ENCODE data around the gene TBC1D20. TPM values are rescaled to one million over a fixed set of nuclear protein-coding genes. Genes with fewer than 3 reads are reported as not detected.

The TBC1D20 gene
- total RNA-seq, 1 experiment from 2014 or later, result 42.1 TPM

GRCh38 chr20:408843-409696 is 53.3 kb downstream of the TBC1D20 start:
- DNase-seq (ENCODE audit: low read depth, low spot score) (no peak), ATAC-seq (peak; percentile 9)
- TF ChIP-seq CTCF (IDR thresholded peaks at IDR 0.05) (no peak), SIN3A (IDR thresholded peaks at IDR 0.05; ENCODE audit: borderline replicate concordance, insufficient read depth, low read depth, low read length) (no peak), REST (IDR thresholded peaks at IDR 0.05; ENCODE audit: insufficient read depth in 1 of 2, low read depth in 2 of 2, low read length in 1 of 2) (no peak), TCF7L2 (IDR thresholded peaks at IDR 0.05; ENCODE audit: low read depth, low read length) (no peak), POLR2AphosphoS5 (IDR thresholded peaks at IDR 0.05; ENCODE audit: low read depth, low read length) (no peak)
- H3K27ac ChIP-seq (ENCODE audit: low read length), result peak overlapping the region; percentile 92
- H3K4me3 ChIP-seq (ENCODE audit: low read depth in 2 of 2, low read length in 2 of 2), result peak overlapping the region; percentile 90 to 94
- H3K27me3 ChIP-seq (ENCODE audit: control insufficient read depth, insufficient read depth, low read length), result no peaks in the 10 kb centered on the region
- no TSS peak for BruUV-seq (replicated peaks)
- intact Hi-C loops (cut with micrococcal nuclease; ENCODE audit: unreplicated experiment) (loop anchor here (2.0 kb wide), 1 partner anchor 62 kb away; the partner anchor contains the start of gene NRSN2), in situ Hi-C loops (cut with HindIII; ENCODE audit: low pct_unique_long_range_greater_than_20kb, low sequenced_read_pairs) (no loop called here)
- ChIA-PET POLR2A (interaction anchor here (0.7 kb wide), 2 partner anchors 28 to 54 kb away, joined by 6 read pairs; no protein-coding TSS in a partner anchor), CTCF (no interaction called here)
- peaks cover 18% of the 10 kb centered on the region for H3K4me1 ChIP-seq (ENCODE audit: control insufficient read depth, insufficient read depth, low read length)
- H3K36me3 ChIP-seq (ENCODE audit: control insufficient read depth, insufficient read depth, low read length), result peaks cover 8% of the 10 kb centered on the region
- H3K9me3 ChIP-seq (ENCODE audit: control insufficient read depth, insufficient read depth, low read depth, low read length), result no peaks in the 10 kb centered on the region; the same call in 1 of the 2 replicates

GRCh38 chr20:407953-408842 is 54.1 kb downstream of the TBC1D20 start, which contains the start of gene RBCK1:
Gene RBCK1 (plus strand): TSS chr20:408299. CDS start chr20:408758, 459 bp downstream.
- POLR2A ChIA-PET, result interaction anchor here (0.6 kb wide), 1 partner anchor 52 kb away, joined by 4 read pairs; no protein-coding TSS in a partner anchor
- Histone ChIP-seq H3K36me3 (ENCODE audit: control insufficient read depth, insufficient read depth, low read length) (peaks cover 8% of the 10 kb centered on the region), H3K27me3 (ENCODE audit: control insufficient read depth, insufficient read depth, low read length) (no peaks in the 10 kb centered on the region), H3K27ac (ENCODE audit: low read length) (peak within 1 kb of the TSS; percentile 92), H3K9me3 (ENCODE audit: control insufficient read depth, insufficient read depth, low read depth, low read length) (peaks cover 5% of the 10 kb centered on the region; the same call in 1 of the 2 replicates), H3K4me3 (ENCODE audit: low read depth in 2 of 2, low read length in 2 of 2) (peak within 1 kb of the TSS; percentile 90 to 94), H3K4me1 (ENCODE audit: control insufficient read depth, insufficient read depth, low read length) (peaks cover 18% of the 10 kb centered on the region)
- in situ Hi-C loops (cut with HindIII; ENCODE audit: low pct_unique_long_range_greater_than_20kb, low sequenced_read_pairs), result no loop called here
- no TSS peak for BruUV-seq (replicated peaks)
- intact Hi-C loops (cut with micrococcal nuclease; ENCODE audit: unreplicated experiment), result loop anchor here (2.0 kb wide), 1 partner anchor 61 kb away; the partner anchor contains the start of gene NRSN2
- no peak for DNase-seq (ENCODE audit: low read depth, low spot score)
- CTCF ChIA-PET, result interaction anchor here (1.1 kb wide), 1 partner anchor 23 kb away, joined by 4 read pairs; no protein-coding TSS in a partner anchor
- TF ChIP-seq POLR2AphosphoS5 (IDR thresholded peaks at IDR 0.05; ENCODE audit: low read depth, low read length) (no peak; the same call in 1 of the 2 replicates), REST (IDR thresholded peaks at IDR 0.05; ENCODE audit: insufficient read depth in 1 of 2, low read depth in 2 of 2, low read length in 1 of 2) (no peak), CTCF (IDR thresholded peaks at IDR 0.05) (no peak), SIN3A (IDR thresholded peaks at IDR 0.05; ENCODE audit: borderline replicate concordance, insufficient read depth, low read depth, low read length) (no peak), TCF7L2 (IDR thresholded peaks at IDR 0.05; ENCODE audit: low read depth, low read length) (no peak)
- peak; percentile 87 for ATAC-seq
